Vagina (tissue), 2 donors: ENCODE measurements around the gene FAM177B.

Experiments
- CTCF ChIP-seq, 3 experiments: fragments of 450-650 bp in 2 of 3; fragments of 200-600 bp in 1 of 3; sonication (generic) in 1 of 3; IDR thresholded peaks; one replicate each; pipeline ENCODE4 v1.5.1; 2017 to 2019; ENCODE audit warnings: antibody characterized with exemption in 3 of 3, mild to moderate bottlenecking in 2 of 3, moderate library complexity in 2 of 3
- POLR2A ChIP-seq, 2 donors: fragments of 450-650 bp; IDR thresholded peaks; one replicate each; pipeline ENCODE4 v1.6.1; 2017; ENCODE audit warnings: antibody characterized with exemption in 2 of 2, mild to moderate bottlenecking in 2 of 2, moderate library complexity in 2 of 2

GRCh38 chr1:222768592-222768991 is 31.6 kb downstream of the FAM177B start:
- TF ChIP-seq POLR2A (IDR thresholded peaks at IDR 0.05) = no peak
- no peak for TF ChIP-seq CTCF (IDR thresholded peaks at IDR 0.05)
